ENCODE results near the gene TIMP1. TPM values are rescaled to one million over a fixed set of nuclear protein-coding genes. Genes with fewer than 3 reads are reported as not detected.

Gene TIMP1
- total RNA-seq, 1 experiment from 2014 or later, result 35.4 TPM

GRCh38 chrX:47634871-47635575 is 52.8 kb downstream of the TIMP1 start:
- H3K36me3 Mint-ChIP-seq, result peaks cover 25% of the 10 kb centered on the region
- H3K4me3 Mint-ChIP-seq, result no peak overlapping the region
- H3K27me3 Mint-ChIP-seq (ENCODE audit: low read depth), result no peaks in the 10 kb centered on the region; the same call in 1 of the 2 replicates
- H3K27ac Mint-ChIP-seq, result no peak overlapping the region
- CTCF ChIA-PET, result no interaction called here
- DNase-seq (ENCODE audit: low spot score) (no peak), ATAC-seq (no peak)
- TF ChIP-seq ZNF317 (CRISPR knock-in tag; IDR thresholded peaks at IDR 0.05; ENCODE audit: borderline replicate concordance, low read depth) (no peak), TEAD4 (CRISPR knock-in tag; IDR thresholded peaks at IDR 0.05) (no peak), JAZF1 (CRISPR knock-in tag; IDR thresholded peaks at IDR 0.05) (no peak), ZNF416 (CRISPR knock-in tag; IDR thresholded peaks at IDR 0.05) (no peak), TP53 (CRISPR knock-in tag; IDR thresholded peaks at IDR 0.05) (no peak), GABPB1 (CRISPR knock-in tag; IDR thresholded peaks at IDR 0.05) (no peak), FOXP4 (CRISPR knock-in tag; IDR thresholded peaks at IDR 0.05) (no peak), MLX (CRISPR knock-in tag; IDR thresholded peaks at IDR 0.05) (no peak)
- TF ChIP-seq, protein P1, sequence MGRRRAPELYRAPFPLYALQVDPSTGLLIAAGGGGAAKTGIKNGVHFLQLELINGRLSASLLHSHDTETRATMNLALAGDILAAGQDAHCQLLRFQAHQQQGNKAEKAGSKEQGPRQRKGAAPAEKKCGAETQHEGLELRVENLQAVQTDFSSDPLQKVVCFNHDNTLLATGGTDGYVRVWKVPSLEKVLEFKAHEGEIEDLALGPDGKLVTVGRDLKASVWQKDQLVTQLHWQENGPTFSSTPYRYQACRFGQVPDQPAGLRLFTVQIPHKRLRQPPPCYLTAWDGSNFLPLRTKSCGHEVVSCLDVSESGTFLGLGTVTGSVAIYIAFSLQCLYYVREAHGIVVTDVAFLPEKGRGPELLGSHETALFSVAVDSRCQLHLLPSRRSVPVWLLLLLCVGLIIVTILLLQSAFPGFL (CRISPR knock-in tag; IDR thresholded peaks at IDR 0.05; ENCODE audit: borderline replicate concordance), result no peak
- TF ChIP-seq, protein P2, sequence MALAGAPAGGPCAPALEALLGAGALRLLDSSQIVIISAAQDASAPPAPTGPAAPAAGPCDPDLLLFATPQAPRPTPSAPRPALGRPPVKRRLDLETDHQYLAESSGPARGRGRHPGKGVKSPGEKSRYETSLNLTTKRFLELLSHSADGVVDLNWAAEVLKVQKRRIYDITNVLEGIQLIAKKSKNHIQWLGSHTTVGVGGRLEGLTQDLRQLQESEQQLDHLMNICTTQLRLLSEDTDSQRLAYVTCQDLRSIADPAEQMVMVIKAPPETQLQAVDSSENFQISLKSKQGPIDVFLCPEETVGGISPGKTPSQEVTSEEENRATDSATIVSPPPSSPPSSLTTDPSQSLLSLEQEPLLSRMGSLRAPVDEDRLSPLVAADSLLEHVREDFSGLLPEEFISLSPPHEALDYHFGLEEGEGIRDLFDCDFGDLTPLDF (CRISPR knock-in tag; IDR thresholded peaks at IDR 0.05), result no peak
- H3K4me1 Mint-ChIP-seq, result peaks cover 5% of the 10 kb centered on the region
- POLR2A ChIA-PET, result no interaction called here
- peaks cover 6% of the 10 kb centered on the region for H3K9me3 Mint-ChIP-seq

Small RNAs within 50 kb of the gene (microRNA-seq; reads per million reads assigned to microRNA genes)
- not detected for gene MIR4769 (ENCODE audit: borderline number of aligned reads)

Other genes starting within 250 kb of the TIMP1 start
- 1.7 to 2.0 TPM (median 1.8 TPM) in 3 replicates for gene ZNF157, start 211.9 kb upstream of the TIMP1 start, total RNA-seq (2021)
- gene ZNF41, start 99.2 kb upstream of the TIMP1 start, total RNA-seq (2021), result 4.9 to 6.7 TPM (median 6.6 TPM) in 3 replicates
- 52.5 to 55.8 TPM (median 55.1 TPM) in 3 replicates for gene ARAF, start 21.2 kb upstream of the TIMP1 start, total RNA-seq (2021)
- gene SYN1, start 37.4 kb downstream of the TIMP1 start, total RNA-seq (2021), result 7.1 to 8.3 TPM (median 7.3 TPM) in 3 replicates
- gene CFP, start 47.5 kb downstream of the TIMP1 start, total RNA-seq (2021), result 2.0 to 3.4 TPM (median 2.8 TPM) in 3 replicates
- 35.2 to 35.8 TPM (median 35.3 TPM) in 3 replicates for gene ELK1, start 68.1 kb downstream of the TIMP1 start, total RNA-seq (2021)
- 68.6 to 80.5 TPM (median 79.9 TPM) in 3 replicates for gene UXT, start 76.7 kb downstream of the TIMP1 start, total RNA-seq (2021)

Measured in WTC11 (cell line).